GM19468 (cell line): ENCODE results near the gene PHAF1.
"Not testable (repeated sequence)": the region's sequence is repeated elsewhere in the genome, so short reads cannot be mapped to it uniquely, and the experiment has no call there.

Experiments
- ATAC-seq: cut with Tn5 transposase; IDR thresholded peaks from one replicate; pipeline ENCODE4 v1.9.1; 2021; ENCODE audit warnings: mild to moderate bottlenecking, moderate library complexity, moderate number of reproducible peaks; ENCODE audit not compliant: unreplicated experiment; ENCODE audit errors: extremely low read depth

The PHAF1 gene

DNA sequence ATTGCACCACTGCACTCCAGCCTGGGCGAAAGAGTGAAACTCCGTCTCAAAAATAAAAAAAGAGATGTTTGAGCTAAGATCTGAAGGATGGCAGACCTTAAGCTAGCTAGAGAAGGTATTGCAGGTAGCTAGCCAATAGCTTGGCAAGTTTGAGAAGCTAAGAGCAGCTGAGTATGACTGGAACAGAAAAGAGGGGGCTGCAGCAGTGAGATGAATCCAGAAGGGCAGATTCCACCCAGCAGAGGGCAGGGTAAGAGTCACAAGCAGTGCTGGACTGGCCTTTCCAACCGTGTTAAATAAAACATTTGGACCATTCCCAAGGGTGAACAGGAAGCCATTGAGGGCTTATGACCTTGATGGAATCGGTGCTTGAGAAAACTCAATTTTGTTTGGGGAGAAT lies 5.7 kb upstream of the PHAF1 start:
- no peak for ATAC-seq

DNA sequence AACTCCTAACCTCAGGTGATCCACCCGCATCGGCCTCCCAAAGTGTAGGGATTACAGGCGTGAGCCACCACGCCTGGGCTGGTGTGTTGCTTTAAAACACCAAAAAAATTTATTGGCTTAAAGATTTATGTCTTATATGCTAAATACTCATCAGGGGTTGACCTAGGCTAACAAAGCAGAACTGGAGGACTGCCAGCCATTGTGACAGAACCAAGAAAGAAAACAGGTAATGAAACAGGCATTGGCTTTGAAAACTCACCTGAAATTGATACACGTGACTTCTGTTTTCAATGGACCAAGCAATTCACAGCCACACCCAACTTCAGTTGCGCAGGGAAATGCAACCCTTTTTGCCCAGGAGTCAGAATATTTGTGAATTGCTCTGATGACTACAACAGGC lies 4.9 kb upstream of the PHAF1 start:
- ATAC-seq, result no peak

DNA sequence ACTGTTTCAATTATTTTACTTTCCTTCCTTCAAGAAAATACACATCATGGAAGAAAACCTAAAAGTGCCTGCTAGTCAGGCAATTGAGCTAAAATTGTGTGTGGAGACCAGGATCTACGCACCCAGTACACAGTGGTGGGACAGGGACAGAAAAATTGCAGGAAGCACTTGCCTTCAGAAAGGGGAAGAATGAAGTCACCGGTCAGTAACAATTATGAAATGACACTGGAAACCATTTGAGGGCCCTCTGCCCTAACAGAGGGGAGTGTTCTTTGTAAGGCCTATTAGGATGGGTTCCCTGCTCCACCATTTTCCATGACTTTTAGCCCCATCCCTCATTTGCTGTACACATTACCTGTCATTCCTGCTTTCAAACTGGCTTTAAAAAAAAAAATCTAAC lies 4.5 kb upstream of the PHAF1 start:
- no peak for ATAC-seq

DNA sequence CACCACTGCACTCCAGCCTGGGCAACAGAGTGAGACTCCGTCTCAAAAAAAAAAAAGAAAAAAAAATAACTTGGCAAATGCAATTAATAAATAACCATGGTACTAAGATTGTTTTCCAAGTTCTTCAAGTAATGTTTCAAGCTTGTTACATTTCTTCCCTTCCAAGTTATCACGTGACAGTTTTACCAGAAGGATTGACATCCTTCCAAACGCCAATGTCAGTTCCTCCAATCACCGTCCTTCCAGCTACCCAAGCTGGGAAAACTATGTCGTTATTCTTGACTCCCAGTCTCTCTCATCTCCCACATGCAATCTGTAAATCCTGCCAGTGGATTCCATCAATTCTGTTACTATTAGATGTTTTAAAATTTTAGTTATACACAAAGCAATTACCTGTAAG lies 3.9 kb upstream of the PHAF1 start:
- no peak for ATAC-seq

DNA sequence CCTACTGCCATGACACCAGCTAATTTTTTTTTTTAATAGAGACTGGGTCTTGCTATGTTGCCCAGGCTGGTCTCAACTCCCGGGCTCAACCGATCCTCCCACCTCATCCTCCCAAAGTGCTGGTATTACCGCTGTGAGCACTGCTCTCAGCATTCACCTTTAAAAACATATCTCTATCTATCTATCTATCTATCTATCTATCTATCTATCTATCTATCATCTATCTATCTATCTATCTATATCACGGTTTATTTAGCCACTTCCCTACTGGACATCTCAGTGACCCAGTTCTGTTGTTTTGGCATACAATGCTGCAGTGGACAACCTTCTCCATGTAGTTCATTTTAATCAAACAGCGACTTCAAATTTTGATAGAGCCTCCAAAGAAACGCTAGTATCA lies 1.3 kb upstream of the PHAF1 start:
- ATAC-seq, result no peak

DNA sequence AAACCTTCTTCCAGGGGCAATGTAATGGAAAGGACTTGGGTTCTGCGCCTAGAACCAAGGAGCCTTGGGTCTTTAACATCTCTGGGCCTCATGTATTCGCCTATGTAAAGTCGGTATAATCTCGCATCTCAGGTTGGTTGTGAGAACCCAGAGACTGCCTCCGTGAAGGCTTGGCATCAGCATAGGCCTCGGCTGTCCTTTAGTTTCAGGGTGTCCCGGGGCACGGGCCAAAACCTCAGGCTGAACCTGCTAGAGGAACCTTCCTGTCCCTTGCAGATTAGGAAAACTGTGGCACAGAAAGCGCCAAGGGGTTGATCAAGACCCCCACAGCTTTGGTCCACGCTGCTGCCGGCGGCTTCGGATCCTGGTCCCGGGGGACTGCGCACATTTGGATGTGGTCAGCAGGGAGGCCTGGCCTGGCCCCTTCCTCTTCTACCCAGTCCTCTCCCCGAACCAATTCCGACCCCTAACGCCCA lies 772 bp upstream of the PHAF1 start:
- ATAC-seq, result no peak

DNA sequence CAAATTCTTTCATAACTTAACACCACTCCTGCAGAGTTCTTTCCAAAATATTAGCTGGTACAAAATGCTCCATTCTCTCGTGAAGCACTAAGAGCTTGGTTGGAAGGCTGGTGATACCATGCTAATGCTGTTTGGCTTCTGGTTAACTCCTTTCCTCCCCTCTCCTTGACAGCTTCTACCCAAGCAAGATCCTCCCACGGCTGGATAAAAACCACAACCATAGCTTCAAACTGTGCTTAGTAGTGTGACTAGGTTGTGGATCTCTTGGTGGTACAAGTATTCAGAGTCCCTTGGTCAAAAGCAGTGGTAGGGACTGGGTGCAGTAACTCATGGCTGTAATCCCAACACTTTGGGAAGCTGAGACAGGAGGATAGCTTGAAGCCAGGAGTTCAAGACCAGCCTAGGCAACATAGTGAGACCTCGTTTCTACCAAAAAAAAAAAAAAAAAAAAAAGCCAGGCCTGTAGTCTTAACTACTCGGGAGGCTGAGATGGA lies 2.3 kb downstream of the PHAF1 start:
- ATAC-seq, result no peak

DNA sequence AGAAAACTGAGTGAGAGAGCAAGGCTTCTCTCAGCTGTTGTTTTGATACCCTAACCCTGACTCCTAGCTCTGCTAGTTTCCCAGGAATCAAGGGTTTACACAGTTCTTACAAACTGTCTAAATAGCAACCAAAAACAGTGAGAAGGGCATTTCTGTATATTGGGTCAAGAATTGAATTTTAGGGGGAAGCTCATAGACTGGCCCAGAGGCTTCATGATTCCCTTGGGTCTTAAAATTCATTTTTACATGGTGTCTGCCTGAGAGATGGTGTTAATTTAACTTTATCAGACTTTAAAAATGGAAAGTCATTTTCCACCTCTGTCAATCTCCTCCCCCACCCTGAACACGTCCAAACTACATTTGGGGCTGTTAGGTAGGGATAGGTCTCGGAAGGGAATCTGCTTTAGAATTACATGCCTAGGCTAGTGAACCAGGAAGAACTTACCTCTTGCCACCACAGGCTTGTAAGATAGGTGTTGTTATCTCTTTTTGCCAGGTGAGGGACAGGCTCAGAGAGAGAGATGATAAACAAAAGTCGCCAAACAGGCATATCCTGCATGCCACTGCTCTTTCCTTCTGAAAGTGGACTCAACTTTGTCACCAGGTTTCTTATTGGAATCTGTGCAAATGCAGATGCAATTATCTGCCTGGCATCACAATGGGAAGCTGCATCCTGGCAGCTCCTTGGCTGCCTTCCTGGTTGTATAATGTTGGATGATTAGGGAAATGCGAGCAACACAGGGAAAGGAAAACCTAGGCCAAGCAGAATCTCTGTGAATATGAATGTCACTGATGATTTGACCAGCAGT lies 3.1 kb downstream of the PHAF1 start:
- no peak for ATAC-seq

DNA sequence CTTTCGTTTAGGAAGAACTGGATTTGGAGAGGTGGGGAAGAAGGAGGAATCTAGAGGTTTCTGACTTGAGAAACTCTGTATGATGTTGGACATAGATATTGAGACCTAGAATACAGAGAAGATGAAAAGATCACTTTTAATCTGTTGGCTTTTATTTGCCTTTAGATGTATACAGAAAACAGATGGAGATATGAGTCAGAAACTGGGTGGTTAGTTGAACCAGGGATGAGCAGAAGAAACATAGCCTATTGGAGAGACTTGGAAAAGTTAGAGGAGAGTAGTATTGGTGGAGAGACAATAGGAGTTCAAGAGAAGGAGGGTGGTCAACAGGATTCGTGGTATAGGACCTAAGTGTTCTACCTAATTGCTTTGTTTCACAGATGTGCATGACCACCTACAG lies 5.1 kb downstream of the PHAF1 start:
- ATAC-seq, result no peak

DNA sequence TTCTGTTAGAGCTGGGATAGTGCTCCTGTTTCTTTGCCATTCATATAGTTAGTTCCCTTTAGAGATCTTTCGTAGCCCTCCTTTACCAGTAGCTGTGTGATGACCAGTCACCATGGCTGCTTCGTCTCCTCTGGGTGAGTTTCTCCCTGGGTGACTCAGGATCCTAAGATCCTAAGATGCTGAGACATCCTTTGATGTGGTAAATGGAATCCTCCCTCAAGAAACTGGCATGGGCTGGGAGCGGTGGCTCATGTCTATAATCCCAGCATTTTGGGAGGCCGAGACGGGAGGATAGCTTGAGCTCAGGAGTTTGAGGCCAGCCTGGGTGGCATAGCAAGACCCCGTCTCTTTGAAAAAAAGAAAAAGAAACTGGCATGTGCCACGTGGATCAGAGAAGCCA lies 5.9 kb downstream of the PHAF1 start:
- ATAC-seq, result no peak

DNA sequence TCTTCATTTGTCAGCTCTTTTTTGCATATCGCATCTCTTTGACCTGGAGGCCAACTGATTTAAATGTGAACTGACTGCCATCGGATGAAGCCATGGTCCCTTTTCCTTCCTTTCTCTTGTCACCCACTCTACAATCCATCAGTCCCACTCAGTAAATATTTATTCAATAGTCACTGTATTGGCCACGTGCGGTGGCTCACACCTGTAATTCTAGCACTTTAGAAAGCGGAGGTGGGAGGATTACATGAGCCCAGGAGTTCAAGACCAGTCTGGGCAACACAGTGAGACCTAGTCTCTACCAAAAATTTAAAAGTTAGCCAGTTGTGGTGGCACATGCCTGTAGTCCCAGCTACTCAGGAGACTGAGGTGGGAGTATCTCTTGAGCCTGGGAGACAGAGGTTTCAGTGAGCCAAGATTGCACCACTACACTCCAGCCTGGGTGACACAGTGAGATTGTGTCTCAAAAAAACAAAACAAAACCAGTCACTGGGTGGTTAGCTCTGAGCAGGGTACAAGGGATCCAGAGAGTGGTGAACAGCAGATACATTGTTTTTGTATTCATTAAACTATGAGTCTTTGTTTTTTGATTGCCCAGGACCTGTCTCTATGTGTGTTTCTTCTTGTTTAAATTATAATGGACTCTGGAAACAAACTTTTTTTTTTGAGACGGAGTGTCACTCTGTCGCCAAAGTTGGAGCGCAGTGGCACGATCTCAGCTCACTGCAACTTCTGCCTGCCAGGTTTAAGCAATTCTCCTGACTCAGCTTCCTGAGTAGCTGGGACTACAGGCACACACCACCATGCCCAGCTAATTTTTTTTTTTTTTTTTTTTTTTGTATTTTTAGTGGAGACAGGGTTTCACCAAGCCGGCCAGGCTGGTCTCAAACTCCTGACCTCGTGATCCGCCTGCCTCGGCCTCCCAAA lies 6.9 kb downstream of the PHAF1 start:
- no peak for ATAC-seq

DNA sequence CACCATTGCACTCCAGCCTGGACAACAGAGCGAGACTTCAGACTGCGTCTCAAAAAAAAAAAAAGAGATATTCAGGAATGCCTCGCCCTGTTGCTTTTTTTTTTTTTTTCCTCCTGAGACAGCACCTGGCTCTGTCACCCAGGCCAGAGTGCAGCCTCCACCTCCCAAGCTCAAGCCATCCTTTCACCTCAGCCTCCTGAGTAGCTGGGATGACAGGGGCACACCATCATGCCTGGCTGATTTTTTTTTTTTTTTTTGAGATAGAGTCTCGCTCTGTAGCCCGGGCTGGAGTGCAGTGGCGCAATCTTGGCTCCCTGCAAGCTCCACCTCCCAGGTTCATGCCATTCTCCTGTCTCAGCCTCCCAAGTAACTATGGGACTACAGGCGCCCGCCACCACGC lies 8.0 kb downstream of the PHAF1 start:
- ATAC-seq, result no peak

DNA sequence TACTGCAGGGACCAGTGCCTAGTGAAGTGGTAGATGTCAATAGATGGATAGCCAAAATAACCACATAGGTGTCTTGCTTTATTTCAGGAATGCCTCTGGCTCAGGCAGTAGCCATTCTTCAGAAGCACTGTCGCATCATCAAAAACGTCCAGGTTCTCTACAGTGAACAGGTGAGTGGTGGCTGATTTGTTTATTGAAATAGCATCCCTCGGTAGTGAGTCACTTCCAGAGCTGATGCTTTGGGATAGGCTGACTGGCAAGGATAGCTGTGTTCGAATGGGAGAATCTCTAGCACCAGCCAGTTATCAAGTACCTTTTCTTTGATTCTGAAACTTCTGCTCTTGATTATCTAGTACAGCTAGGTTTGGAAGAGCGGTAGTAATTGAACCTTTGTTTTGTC lies 10.3 kb downstream of the PHAF1 start:
- ATAC-seq, result no peak

DNA sequence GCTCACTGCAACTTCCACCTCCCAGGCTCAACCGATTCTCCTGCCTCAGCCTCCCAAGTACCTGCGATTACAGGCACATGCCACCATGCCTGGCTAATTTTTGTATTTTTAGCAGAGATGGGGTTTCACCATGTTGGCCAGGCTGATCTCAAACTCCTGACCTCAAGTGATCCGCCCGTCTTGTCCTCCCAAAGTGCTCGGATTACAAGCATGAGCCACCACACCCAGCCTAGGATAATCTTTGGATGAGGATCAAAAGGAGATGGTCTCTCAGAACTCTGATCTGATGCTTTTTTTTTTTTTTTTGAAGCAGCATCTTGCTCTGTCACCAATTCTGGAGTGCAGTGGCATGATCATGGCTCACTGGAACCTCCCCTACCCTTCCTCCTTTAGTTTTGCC lies 13.1 kb downstream of the PHAF1 start:
- ATAC-seq, result not testable (repeated sequence)

DNA sequence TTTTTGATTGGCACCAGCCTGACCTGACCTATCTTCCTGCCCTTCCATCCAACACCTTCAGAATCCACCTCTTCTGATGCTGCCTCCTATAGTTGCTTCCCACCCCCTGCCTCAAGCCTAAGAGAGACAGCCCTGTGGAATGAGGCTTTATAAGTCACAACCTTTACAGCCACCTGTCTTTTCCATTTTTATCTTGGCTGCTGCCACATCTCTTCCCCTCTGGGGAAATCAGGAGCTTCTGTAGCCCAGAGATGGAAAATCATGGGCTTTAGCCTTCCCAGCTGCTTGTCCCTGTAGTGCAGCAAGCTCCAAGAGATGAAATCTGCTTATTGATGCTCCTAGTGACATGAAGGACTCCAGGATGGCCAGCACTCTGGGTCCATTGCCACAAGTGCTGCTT lies 18.7 kb downstream of the PHAF1 start:
- no peak for ATAC-seq

DNA sequence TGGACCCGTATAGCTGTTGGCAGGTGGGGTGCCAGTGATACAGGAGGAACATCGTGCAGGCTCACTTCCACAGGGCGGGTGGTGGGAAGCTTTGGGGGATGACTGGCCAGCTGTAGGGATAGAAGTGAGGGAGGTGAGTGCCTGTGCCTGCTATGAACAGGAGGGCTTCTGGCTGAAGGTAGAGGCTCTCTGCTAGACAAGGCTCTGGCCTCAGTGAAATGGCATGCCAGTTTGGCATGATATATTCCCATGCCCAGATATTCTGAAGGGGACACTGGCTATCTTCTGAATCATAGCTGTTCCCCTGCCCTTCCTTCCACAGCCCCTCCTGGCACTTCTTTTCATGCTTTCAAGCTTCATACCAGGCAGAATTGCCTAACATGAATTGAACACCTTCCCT lies 19.1 kb downstream of the PHAF1 start:
- ATAC-seq, result no peak

DNA sequence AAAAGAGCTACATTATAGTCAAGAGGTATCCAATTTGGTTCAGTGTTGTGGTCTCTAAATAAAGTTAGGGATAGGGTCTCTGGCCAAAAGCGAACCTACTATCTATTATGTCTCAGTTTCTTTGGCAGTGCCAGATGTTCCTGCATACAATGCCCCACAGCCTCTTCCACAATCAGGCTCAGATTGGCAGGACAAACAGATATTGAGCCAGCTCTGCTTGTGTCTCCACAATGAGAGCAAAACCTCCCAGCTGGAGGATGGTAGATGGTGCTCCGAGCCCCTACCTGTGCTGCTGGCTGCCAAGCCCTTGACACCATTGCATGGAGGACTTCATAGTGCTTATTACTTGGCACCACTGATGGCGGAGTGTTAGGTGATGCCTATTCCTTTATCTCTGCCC lies 19.7 kb downstream of the PHAF1 start:
- ATAC-seq, result no peak

DNA sequence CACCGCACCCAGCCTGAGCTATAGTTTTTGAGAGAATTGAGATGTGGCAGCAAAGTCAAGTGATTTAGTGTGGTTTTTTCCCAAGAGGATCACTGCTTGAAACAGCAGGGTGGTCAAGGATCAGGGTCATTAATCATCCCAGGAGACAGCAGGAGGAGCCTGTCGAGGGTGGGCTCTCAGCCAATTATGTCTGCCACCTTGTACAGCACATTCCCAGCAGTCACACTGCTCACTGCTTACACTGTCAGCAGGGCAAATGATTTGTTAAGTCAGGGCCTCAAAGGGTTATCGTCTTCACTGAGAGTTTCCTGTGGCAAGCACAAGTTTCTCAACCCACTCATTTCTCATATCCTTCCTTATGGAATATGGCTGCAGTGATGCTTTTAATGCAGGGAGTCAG lies 27.9 kb downstream of the PHAF1 start:
- ATAC-seq, result no peak

DNA sequence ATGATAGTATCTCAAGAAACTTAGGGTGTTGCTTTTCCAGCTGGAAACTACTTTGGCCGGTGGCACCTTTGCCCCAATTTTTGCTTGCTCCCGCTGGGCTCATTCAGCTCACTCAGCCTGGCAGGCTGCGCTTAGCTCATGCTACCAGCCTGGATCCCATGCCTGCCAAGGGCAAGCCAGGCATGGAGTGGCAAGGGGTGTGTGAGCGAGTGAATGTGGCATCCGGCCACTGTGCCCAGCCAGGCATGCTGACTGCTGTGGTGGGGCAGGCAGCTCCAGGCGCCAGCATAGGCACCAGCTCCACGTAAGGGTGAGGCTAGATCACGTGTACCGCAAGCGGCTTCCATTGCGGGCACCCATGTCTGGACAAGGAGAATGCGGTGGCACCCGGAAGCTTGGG lies 31.6 kb downstream of the PHAF1 start:
- ATAC-seq, result no peak

DNA sequence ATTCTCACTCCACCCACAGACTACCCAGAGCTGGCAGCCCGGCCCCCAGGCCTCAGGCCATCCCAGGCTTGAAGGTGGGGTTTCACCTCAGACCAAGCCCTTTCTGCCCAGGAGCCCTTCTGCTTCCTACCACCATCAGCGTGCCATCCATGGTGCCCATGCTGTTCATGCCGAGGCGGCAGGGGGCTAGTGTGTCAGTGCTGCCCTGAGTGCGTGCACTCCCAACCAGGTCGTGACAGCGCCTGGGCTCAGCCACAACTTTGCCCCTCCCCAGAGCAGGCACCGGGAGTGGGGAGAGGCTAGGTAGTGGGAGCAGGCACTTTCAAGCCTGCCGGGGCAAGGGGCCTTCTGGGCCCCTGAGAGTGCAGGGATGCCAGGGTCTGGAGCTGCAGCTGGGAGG lies 32.6 kb downstream of the PHAF1 start:
- no peak for ATAC-seq

DNA sequence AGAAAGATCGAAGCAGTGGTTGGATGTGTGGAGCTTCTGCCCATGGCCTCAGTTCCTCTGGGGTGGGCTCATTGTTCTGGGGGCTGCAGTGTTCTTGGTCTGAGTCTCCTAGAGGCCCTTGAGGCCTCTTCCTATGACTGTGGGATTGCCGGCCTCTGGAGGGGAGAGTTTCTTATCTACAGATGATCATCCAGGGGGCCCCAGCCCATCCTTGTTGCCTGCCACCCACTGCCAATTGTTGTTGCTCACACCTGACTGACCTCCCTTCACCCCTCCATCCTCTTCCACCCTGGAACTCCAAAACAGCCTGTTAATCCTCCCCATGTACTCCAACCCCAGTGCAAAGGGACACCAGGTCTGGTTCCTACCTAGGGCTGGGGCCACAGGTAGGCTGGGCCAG lies 35.2 kb downstream of the PHAF1 start:
- no peak for ATAC-seq
